ENCODE results near the gene AFMID.

The AFMID gene

GRCh38 chr17:78176548-78177025 lies 10.6 kb upstream of the AFMID start:
- DNase-seq: peak in 40 of 56 donors; percentile 6 to 76 (median 32)

DNA sequence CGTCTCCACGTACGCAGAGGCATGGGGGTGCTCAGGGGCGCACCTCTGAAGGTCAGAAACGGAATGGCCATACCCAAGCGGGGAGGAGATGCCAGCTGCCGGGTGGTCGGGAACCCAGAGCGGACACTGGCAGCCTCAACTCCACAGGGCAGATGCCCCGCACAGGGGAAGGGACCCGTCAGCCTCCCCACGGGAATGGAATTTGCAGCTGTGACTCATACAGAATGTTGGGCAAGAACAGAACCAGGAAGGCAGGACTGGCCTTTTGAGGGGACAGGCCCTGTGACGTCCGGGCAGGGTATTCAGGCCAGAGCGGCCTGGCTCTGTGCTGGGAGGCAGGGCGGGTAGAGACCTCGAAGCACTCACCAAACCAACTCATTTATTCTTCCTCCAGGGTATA lies 7.8 kb upstream of the AFMID start:
- DNase-seq: no peak

- DNase-seq: no peak
Observed at GRCh38 chr17:78180083-78180482, 7.1 kb upstream of the AFMID start.

DNA sequence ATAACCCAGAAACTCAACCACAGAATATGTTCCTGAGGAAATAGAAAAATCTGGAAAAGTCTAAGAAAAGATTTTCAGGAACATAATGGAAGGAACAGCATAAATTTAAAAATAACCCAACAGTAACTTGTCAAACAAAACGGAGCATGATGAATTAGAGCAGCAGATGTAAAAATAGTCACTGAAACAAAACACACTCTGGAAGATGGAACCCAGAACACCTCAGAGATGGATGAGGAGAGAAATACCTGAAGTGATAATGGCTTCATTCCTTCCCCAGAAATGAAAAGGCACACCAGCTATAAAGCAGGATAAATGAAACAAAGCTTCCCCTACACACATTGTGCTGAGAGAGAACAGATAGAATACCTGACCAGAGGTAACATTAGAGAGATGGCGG lies 6.7 kb upstream of the AFMID start:
- DNase-seq: no peak

GRCh38 chr17:78182504-78182903 lies 4.7 kb upstream of the AFMID start:
- no peak for DNase-seq

GRCh38 chr17:78183916-78184315 lies 3.2 kb upstream of the AFMID start:
- DNase-seq: no peak

DNA sequence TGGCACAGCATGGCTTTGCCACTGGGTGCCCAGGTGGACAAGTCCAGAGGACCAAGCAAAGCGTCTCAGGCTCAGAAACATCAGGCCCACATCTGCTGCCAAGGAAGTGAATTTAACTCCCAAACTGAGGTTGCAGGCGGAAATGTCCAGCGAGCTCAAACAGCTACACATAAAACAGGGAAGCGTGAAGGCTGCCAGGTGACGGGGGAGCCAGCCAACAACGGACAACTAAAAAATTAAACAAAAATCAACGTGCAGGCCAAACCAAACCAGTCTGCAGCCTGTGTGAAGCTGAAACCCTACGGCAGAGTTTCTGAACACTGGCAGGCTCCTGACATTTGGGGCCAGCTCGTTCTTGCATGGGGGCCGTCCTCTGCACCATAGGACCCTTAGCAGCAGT lies 2.8 kb upstream of the AFMID start:
- DNase-seq: no peak

- DNase-seq: no peak
Observed at GRCh38 chr17:78184868-78185267, 2.3 kb upstream of the AFMID start.

GRCh38 chr17:78185981-78186691 lies 1.0 kb upstream of the AFMID start:
- no peak for DNase-seq

- no peak for DNase-seq
Observed at GRCh38 chr17:78196716-78197115, 9.6 kb downstream of the AFMID start.

GRCh38 chr17:78197147-78197832 lies 10.1 kb downstream of the AFMID start:
- DNase-seq: peak in 24 of 56 donors; percentile 4 to 75 (median 24)

- DNase-seq: no peak
Observed at GRCh38 chr17:78200451-78200850, 13.3 kb downstream of the AFMID start.

DNA sequence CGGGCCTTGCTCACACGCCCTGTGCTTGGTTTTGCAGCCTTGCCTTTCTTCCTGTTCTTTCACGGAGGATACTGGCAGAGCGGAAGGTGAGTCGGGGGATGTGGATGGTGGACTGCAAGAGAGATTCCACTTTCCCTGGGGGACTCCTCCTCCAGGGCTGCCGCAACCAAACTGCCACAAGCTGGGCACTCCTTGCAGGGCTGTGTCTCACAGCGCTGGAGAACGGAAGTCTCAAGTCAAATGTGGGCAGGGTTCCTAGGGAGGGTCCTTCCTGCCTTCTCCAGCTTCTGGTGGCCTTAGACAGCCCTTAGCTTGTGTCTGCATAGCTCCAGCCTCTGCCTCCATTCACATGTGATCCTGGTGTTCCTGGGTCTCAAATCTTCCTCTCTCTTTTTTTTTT lies 15.5 kb downstream of the AFMID start:
- DNase-seq: no peak

DNA sequence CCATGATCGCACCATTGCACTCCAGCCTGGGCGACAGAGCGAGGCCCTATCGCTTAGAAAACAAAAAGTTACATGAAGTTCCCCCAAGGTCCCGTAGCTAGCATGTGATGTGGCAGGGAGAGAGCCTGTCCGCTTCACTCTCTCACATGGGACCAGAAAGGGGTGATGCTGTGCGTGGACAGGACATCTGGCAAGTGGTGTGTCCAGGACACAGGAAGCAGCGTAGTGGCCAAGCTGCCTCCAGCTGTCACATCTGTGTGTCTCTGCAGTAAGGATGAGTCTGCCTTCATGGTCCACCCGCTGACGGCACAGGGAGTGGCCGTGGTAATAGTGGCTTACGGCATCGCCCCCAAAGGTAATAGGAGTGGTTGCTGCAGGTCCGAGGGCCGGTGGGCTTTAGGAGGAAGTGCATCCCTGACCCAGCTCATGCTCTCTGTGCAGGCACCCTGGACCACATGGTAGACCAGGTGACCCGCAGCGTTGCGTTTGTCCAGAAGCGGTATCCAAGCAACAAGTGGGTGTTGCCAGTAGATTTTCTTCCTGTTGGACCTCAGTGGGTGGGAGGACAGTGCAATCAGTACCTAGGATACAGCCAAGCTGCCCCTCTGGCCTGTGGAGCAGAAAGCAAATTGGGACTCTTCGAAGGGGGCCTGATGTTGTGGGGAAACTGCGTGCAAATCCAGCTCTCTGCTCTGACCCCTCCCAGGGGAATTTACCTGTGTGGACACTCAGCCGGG lies 17.4 kb downstream of the AFMID start:
- DNase-seq: no peak

- DNase-seq: no peak
Observed at GRCh38 chr17:78205124-78205775, 18.1 kb downstream of the AFMID start.

DNA sequence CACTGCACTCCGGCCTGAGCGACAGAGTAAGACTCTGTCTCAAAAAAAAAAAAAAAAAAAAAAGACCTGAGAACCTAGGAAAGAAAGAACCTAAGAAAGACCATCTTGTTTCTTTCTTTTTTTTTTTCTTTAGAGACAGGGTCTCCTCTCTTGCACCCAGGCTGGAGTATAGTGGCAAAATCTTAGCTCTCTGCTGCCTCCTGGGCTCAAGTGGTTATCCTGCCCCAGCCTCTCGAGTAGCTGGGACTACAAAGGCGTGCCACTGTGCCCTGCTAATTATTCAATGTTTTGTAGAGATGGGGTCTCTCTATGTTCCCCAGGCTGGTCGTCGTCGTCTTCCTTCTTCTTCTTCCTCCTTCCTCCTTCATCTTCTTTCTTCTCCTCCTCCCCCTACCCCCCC lies 19.1 kb downstream of the AFMID start:
- no peak for DNase-seq

DNA sequence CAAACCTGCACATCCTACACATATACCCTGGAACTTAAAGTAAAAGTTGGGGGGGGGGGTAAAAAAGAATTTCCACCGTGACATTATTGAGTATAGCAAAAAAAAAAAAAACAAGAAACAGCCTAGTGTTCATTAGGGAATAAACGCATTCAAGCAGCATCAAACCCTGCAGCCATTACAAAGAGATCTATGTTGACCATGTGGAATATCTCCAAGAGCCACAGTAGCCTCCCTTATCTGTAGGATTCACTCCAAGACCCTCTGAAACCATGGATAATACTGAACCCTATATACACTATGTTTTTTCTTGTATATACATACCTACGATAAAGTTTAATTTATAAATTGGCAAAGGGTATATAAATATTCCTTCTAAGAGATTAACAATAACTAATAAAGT lies 21.3 kb downstream of the AFMID start:
- no peak for DNase-seq

DNA sequence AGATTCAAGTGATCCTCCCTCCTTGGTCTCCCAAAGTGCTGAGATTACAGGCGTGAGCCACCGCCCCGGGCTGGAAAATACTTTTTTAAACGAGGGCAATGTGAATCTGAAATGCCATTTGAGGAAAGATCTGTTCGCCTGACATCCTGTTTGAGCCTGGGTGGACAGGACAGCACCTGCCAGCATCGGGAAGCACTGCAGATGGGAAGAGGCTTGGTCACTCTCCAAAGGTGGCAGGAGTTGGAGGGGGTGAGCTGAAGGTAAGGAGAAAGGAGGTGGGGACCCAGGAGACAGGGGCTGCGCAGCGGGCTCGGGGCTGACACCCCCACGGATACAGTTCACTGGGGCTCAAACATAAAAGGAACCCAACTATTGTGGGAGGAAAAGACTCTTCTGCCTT lies 22.9 kb downstream of the AFMID start:
- DNase-seq: no peak

- DNase-seq: no peak
Observed at GRCh38 chr17:78211032-78211431, 23.9 kb downstream of the AFMID start.

DNA sequence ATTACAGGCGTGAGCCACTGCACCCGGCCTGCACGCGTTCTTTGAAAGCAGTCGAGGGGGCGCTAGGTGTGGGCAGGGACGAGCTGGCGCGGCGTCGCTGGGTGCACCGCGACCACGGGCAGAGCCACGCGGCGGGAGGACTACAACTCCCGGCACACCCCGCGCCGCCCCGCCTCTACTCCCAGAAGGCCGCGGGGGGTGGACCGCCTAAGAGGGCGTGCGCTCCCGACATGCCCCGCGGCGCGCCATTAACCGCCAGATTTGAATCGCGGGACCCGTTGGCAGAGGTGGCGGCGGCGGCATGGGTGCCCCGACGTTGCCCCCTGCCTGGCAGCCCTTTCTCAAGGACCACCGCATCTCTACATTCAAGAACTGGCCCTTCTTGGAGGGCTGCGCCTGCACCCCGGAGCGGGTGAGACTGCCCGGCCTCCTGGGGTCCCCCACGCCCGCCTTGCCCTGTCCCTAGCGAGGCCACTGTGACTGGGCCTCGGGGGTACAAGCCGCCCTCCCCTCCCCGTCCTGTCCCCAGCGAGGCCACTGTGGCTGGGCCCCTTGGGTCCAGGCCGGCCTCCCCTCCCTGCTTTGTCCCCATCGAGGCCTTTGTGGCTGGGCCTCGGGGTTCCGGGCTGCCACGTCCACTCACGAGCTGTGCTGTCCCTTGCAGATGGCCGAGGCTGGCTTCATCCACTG lies 27.0 kb downstream of the AFMID start, which contains the start of gene BIRC5:
Gene BIRC5, plus strand, starts transcription at position 238 of the 690 bp plus-strand sequence. Its CDS starts 64 bp downstream, at position 302.
- DNase-seq: peak in 54 of 56 donors; percentile 28 to 94 (median 72)

GRCh38 chr17:78214706-78215061 lies 27.5 kb downstream of the AFMID start:
- DNase-seq: no peak

Data from amygdala (tissue), 56 donors.